D341Med (cell line): ENCODE measurements around the gene RTN4.
"Not testable (repeated sequence)": the region's sequence is repeated elsewhere in the genome, so short reads cannot be mapped to it uniquely, and the experiment has no call there.

Experiments
- DNase-seq: peaks from one replicate; pipeline ENCODE4 v3.0.0; 2012; ENCODE audit warnings: low spot score

The RTN4 gene

GRCh38 chr2:55050100-55050994 lies at the start of gene RTN4:
Gene RTN4, minus strand, starts transcription at chr2:55050451. Its CDS starts 151 bp downstream, at chr2:55050300.
- DNase-seq = peak; percentile 90

- DNase-seq = no peak
These were observed 49.2 kb upstream of the RTN4 start for GRCh38 chr2:55099493-55099877.

GRCh38 chr2:55097461-55098410 lies 47.5 kb upstream of the RTN4 start:
- no peak for DNase-seq

GRCh38 chr2:55097082-55097460 lies 46.8 kb upstream of the RTN4 start:
- no peak for DNase-seq

- DNase-seq = no peak
These were observed 46.3 kb upstream of the RTN4 start for GRCh38 chr2:55096586-55096985.

- DNase-seq = no peak
These were observed 43.1 kb upstream of the RTN4 start for GRCh38 chr2:55093381-55093780.

- DNase-seq = no peak
These were observed 42.2 kb upstream of the RTN4 start for GRCh38 chr2:55092439-55092838.

- not testable (repeated sequence) for DNase-seq
These were observed 41.4 kb upstream of the RTN4 start for GRCh38 chr2:55091681-55092080.

- DNase-seq = no peak
These were observed 40.5 kb upstream of the RTN4 start for GRCh38 chr2:55090702-55091101.

- no peak for DNase-seq
These were observed 39.5 kb upstream of the RTN4 start for GRCh38 chr2:55089726-55090125.

GRCh38 chr2:55088400-55088799 lies 38.1 kb upstream of the RTN4 start:
- DNase-seq = no peak

- no peak for DNase-seq
These were observed 37.7 kb upstream of the RTN4 start for GRCh38 chr2:55087936-55088335.

GRCh38 chr2:55087501-55087900 lies 37.2 kb upstream of the RTN4 start:
- DNase-seq = no peak

- no peak for DNase-seq
These were observed 35.1 kb upstream of the RTN4 start for GRCh38 chr2:55085113-55086040.

GRCh38 chr2:55084641-55085040 lies 34.4 kb upstream of the RTN4 start:
- no peak for DNase-seq

- no peak for DNase-seq
These were observed 30.0 kb upstream of the RTN4 start for GRCh38 chr2:55080204-55080738.

- no peak for DNase-seq
These were observed 28.7 kb upstream of the RTN4 start for GRCh38 chr2:55078956-55079355.

GRCh38 chr2:55076721-55077120 lies 26.5 kb upstream of the RTN4 start:
- no peak for DNase-seq

GRCh38 chr2:55076019-55076418 lies 25.8 kb upstream of the RTN4 start:
- not testable (repeated sequence) for DNase-seq

- DNase-seq = no peak
These were observed 23.0 kb upstream of the RTN4 start for GRCh38 chr2:55073000-55073983.
